Erythroblast (primary cell): ENCODE data around the gene NPW.

Source experiments
- GATA1 ChIP-seq: IDR thresholded peaks from 2 replicates; pipeline ENCODE4 v1.6.1; 2011; ENCODE audit warnings: low read depth, mild to moderate bottlenecking, control low read depth, low read length, moderate library complexity
- POLR2A ChIP-seq: IDR thresholded peaks from 2 replicates; pipeline ENCODE4 v1.6.1; 2011; ENCODE audit warnings: mild to moderate bottlenecking, low read length

DNA sequence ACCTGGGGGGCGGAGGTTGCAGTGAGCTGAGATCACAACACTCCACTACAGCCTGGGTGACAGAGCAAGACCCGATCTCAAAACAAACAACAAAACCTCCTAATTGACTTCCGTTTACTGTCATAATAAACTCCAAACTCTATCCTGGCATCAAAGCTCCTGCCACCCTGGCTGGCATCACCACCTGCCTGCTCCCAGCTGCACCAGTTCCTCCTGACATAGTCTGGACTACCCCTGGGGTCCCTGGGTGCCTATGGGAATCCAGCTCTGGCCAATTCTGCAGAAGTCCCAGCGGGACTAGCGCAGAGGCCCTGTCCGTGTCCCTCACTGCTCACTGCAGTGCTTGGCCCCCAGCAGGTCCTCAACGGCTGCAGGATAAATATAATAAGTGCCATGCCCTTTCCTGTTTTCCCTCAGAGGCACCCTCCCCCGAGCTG is 27.3 kb downstream of the NPW start:
- no peak for TF ChIP-seq GATA1
- TF ChIP-seq POLR2A: no peak
